ENCODE data around the gene DPYSL3.

Gene DPYSL3

DNA sequence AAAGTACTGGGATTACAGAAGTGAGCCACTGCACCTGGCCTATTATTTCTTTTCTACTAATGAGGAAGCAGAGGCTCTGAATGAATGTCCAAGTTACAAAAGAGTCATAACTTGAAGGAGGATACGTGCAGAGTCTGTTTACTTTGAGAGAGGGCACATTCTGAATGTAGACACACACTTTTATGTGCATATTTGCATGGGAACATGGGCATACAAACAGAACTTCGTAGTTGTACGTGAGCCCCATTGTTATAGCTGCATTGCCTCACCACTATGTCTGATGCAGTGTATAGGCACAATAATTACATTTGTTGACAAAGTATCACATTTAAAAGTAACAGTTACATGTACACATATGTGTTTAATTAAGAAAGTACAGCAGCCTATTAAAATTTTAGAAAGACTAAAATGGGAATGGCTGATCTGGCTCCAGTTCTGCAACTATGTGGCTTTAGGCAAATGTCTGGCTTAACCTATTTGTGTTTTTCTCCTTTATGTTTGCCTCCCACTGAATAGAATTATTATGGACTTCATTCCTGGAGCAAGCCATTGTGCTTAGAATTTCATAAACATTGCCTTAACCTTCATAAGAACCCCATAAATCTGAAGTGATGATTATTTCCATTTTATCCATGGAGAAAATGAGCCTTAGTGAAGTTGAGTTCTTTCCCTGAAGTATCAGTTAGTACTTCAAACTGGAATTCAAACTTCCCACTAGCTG lies 3.0 kb upstream of the DPYSL3 start:
- no peak for DNase-seq

DNA sequence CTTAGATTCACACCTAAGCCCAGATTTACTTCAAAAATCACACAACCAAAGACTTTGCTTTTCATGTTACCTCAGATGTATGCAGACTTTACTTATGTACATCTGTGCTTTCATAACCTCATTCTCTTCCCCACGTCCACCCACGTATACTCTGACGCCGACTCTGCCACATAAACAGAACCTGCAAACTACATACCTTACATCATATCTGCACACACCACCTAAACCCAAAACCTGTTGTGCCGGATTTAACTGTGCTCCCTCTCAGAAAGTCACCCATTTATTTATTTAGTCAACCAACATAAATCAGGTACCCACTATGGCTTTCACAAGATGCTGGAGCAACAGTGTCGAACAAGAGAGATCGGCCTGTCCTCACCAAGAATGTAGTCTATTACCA lies 1.0 kb upstream of the DPYSL3 start:
- no peak for DNase-seq

DNA sequence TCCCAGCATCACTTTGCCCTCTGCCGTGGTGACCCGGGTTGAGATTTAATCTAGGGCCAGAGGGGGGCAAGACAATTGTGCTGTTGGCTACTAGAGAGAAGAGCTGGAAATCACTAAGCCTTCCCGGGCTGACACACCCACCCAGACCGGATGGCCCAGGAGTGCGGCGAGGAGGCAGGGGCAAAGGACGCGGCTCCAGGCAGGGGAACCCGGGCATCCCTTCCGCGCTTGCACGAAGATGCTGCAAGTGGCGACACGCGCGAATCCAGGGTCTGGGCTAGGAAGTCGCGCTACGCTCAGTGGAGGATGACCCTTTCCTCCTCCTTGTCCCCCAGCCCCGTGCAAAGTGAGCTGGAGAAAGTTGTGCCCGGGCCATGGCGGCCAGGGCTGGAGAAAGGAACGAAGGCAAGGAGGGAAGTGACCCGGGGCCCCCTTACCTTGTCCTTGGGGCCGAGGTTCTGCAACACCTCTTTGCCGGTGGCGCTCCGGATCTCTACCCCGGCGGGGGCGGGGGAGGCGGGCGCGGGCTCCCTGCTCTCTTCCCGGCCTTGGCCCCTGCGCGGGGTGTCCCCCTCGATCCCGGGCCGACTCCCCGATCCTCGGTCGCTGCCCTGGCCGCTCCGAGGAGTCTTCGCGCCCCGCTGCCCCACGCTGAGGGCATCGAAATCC lies 693 bp downstream of the DPYSL3 start:
- no peak for DNase-seq

DNA sequence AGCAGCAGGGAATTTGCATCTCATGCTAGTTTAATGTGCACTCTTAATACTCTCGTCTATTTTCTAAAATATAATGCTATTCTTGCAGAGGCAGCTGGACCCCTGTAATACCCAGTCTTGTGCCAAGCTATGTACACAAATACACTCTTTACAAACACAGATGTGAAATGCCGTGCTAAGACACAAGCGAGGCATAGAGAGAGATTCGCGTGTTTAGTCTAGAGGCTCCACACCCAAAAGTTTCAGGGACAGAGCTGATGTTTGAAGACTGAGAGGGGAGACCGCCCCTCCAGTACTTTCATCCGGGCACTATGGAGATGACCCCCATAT lies 1.2 kb downstream of the DPYSL3 start:
- no peak for DNase-seq

DNA sequence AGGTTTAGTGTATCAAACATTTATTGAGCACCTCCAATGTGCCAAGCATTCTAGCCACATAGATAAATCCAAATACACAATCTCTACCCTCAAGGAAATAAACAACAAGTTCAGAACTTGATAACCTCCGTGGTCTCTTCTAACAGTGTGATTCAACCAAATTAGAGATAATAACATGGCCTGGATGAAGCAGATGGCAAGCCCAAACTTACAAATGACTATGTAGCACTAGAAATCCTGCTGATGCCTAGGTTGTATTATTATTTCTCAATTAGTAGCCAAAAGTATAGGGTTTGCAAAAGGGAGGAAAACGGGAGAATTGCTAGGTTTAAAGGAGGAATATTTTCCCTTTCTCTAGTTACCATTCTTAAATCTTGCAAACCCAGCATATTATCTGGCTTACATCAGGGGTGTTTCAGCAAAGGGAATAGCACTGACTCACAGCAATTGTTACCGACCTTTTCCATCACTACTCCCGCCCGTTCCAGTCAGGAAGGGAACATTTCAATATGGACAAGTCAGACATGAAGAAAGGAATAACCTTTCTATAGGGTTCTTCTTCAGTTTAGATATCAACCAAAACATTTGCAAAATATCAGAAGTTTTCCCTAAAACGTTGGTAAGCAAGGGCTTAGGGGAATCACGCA lies 2.3 kb downstream of the DPYSL3 start:
- no peak for DNase-seq

DNA sequence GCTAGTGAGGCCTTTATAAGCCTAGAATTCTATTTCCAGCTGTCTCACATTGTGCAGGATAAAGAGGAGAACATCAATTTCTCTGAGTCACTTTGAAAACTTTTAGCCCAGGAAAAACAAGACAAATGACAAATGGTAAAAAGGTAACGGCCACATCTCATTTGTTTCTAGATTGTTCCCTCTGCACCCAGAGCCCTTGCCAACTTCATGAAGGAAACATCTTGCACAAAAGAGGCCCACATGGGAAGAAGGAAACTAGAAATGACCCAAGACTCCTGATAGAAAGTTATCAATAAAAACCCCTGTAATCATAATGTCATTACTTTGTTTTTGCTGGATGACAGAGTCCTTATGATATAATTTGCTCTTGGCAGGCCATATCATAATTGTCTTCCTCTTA lies 5.3 kb downstream of the DPYSL3 start:
- DNase-seq = no peak

DNA sequence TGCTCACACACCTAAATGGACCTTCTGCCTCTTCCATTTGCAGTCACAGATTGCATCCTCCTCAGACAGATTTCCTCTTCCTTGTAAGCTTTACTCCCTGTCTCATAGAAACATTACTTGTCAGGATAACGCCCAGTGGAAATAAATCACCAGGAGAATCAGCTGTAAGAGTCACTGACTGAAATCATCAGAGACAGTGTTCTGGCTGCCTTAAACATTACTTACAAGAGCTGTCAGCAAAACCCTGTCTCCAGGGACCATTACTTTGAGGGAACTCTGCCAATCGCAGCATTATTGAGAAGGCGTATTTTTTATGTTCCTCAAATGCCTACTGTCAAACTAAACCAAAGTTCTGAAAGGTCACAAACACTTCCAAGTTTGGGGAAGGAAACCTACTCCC lies 5.9 kb downstream of the DPYSL3 start:
- no peak for DNase-seq

DNA sequence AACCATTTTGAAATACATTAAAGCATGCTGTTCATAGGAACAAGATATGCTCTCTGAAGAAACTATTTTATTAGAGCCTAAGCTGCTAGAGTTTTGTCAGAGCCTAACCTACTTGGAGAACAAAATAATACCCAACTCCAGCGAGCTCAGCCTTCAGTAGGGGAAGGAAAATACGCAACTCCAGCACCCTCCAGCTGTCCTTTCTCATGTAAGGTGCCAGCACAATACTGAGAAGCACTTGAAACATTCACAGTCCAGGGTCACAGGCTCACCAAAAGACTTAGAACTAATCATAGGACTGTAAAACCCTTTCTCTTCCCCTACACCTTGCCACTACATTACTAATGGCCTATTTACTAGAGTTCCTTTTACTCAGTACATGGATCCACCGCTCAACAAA lies 18.9 kb downstream of the DPYSL3 start:
- DNase-seq = no peak

DNA sequence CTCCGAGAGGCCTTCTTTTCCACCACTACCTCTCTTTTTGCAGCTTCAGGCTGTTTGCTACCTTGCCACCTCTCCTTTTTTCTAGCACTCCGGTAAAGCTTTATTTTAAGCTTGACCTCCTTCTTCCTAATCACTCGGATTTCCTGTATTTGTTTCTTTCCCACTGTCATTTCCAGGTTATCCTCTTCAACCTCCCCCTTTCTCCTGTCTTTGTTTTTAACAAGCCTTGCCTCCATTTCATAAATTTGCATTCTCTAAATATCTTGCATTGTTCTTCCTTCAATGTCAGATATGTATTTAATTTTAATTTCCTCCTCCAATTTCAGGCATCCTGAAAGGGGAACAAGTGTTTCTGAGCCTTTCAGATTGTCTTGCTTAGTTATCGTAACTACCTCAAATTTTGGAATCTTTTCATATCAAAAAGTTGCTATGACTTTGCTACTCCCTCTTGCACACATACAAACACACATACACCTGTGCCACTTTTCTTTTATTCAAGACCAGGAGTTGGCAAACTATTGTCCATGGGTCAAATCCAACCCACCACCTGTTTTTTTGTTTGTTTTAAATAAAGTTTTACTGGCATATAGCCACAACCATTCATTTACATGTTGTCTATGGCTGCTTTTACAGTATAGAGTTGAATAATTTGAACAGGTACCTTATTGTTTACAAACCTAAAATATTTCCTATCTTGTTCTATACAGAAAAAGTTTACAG lies 22.7 kb downstream of the DPYSL3 start:
- no peak for DNase-seq

DNA sequence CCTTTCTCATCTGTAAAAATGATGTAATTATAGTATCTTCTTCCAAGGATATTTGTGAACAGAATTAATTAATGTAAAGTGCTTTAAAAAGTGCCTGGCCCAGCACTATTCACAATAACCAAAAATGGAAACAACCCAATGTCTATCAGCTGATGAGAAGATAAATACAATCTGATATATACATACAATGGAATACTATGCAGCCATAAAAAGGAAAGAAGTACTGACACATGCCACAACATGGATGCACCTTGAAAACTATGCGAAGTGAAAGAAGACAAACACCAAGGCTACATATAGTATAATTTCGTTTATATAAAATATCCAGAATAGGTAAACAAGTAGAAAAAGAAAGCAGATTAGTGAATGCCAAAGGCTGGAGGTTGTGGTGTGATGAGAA lies 24.1 kb downstream of the DPYSL3 start:
- no peak for DNase-seq

DNA sequence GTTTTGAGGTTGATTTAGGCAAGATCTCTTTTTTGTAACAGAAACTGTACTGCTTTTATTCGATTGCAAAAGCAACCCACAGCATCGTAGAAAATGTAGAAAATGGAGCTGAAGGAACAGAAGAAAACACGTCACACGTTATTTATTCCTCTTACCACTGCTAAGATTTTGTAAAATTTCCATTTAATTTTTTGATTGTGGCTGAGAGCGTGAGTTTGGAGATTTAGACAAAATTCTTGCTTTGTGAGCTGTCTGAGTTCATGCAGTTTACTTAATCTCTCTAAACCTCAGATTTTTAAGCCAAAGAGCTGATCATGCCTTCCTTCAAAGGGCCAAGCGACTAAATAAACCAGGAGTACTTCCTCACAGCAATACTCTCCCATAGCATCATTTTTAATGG lies 24.8 kb downstream of the DPYSL3 start:
- no peak for DNase-seq

DNA sequence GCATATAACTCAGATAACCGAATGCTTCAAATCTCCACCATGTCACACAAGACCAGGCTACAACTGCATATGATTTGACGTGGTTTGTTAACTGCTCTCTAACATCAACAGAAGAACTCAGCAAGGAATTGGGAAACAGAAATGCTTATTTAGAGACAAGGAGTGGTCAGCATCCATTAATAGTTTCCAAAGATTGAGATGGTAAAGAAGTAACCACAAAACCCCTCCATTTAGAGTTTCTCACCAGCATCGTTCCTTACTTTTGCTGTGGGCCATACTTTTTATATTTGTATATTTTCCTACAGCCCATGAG lies 25.2 kb downstream of the DPYSL3 start:
- DNase-seq = no peak

DNA sequence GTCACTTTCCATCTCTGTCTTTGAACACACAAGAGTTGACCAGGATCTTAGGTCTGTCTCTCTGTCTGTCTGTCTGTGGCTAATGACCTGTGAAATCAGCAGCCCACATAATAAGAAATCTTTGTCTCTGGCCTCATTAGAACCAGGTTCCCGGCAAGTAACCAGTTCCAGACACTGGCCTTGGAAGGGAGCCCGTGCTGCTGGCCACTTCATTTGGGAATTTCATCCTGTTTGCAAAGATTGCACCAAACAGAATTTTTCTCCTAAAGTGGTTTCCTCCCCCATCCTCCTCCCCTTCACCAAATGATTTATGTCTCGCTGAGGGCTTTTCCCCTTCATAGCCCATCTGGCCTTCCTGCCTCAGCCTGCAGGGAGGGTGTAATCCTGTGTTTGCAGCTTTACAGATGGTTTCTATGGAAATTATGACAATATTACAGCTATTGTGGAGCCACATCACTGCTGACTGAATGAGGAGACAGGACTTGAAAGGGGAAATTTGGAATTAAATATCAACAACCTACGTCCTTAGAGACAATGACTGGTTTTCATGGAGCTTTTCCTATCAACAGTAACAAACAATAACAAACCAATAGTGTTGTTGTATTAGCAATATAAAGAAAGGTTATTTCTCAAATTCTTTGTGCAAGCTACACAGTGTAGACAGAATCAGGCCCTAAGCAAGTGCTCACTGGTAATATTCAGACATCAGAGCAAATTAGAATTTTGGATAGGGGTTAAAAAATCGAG lies 25.7 kb downstream of the DPYSL3 start:
- no peak for DNase-seq

DNA sequence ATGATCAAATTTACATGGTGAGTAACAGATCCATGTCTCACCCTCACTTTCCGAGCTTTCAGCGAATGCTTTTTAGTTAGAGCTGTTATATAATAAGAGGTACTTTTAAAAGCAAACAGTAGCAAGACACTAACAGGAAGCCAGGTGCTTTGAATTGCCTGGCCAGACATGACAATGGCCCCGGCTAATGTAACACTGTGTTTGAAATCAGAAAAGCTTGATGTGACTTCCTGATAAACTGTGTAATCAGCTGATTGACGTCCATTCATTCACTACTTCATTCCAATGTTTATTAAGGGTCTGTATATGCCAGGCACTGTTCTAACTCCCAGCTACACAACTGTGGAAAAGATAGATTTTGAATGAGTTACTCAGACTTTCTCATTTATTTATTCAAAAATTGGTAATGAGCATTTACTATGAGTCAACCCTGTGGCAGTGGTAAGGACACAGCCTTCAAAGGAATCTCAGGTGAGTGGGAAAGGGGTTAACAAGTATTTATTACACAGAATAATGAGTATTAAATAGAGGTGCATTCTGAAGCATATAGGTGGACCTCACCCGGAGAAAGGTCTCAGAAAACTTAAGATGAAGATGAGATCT lies 26.6 kb downstream of the DPYSL3 start:
- no peak for DNase-seq

DNA sequence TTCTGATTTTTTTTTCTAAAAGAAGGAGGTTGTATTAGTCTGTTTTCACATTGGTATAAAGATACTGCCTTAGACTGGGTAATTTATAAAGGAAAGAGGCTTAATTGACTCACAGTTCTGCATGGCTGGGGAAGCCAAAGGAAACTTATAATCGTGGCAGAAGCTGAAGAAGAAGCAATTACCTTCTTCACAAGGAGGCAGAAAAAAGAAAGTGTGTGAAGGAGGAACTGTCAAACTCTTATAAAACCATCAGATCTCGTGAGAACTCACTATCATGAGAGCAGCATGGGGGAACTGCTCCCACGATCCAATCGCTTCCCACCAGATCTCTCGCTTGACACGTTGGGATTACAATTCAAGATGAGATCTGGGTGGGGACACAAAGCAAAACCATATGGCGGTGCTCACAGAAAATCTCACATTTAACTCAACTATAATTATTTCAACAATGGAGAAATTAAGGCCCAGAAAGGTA lies 27.1 kb downstream of the DPYSL3 start:
- DNase-seq = no peak

DNA sequence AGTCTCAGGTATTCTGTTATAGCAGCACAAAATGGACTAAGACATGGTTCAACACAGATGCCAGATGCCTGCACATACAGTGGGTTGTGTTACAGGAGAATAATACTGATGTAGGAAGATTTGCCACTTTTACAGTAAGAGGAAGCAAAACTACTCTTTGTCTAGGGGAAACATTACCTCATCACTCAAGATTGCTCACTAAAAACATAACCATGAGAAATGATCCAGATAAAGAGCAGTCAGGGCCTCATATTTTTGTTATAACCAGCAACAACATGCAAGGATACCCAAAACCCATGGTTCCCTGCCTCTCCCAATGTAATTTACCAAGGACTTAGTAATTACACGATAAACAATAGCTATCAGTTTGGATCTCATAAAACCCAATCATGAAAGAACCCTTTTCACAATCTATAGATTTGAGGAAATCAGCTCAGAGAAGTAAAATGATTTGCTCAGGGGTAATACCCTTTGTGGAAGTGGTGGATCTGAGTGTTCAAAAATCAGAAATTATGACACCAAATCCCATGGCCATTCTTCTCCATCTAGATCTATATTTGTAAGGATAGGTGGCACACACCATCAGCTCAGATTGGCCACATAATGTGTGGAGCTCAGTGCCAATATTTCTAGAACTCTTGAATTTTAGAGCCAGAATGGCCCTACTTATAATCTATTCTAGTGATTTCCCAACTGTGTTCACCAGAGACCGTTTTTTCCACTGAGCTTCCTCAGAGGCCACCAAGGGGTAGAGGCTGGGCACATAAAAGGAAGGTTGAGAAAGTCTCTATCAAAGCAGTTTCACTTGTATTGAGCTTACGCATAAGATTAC lies 27.8 kb downstream of the DPYSL3 start:
- no peak for DNase-seq

DNA sequence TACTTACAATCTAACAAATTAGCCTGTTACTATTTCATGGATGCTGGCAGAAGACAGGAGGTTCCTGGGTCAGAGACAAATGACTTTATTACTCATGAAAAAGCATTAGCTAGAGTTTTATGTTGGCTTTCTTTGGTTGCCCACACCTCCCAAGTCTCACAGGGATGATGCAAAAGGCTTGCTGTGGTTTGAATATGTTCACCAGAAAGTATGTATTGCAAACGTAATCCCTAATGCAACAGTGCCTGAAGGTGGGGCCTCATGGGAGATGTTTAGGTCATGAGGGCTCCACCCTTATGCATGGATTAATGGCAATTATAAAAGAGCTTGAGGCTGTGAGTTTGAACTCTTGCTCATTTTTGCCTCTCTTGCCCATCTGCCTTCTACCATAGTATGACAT lies 28.5 kb downstream of the DPYSL3 start:
- DNase-seq = no peak

DNA sequence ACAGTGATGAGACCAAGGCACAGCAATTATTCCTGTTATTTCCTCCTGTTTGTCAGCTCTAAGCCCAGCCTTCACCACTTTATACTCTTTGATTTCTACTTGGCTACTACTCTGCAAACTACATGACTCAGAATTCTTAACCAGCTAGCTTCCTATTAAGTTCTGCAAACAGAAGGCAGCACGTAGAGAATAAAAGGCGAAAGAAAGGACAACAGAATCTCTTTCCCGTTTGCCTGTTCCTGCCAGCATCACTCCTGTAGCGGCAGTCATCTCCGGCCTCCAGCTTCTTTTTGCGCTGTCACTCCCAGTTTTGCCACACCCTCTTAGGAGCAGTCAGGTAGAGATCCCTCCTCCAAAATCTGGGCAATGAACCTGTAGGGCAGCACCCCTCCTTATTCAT lies 29.9 kb downstream of the DPYSL3 start:
- no peak for DNase-seq

DNA sequence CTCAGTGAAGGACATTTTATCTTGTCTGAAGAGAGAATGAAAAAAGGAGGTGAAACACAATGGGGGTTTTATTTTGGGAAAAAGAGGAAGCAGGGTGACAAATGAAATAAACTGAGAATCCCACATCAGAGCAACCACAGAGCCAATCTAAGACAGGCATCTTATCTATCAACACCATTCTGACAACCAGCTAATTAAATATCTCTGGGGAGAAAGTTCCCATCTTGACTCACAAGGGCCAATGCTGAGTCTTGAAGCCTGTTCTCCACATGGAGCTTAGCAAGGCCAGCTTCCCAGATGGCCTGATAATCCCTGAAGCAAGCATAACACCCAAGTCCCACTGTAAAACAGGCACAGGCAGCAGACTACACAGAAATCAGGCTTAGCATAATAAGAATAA lies 30.4 kb downstream of the DPYSL3 start:
- no peak for DNase-seq

DNA sequence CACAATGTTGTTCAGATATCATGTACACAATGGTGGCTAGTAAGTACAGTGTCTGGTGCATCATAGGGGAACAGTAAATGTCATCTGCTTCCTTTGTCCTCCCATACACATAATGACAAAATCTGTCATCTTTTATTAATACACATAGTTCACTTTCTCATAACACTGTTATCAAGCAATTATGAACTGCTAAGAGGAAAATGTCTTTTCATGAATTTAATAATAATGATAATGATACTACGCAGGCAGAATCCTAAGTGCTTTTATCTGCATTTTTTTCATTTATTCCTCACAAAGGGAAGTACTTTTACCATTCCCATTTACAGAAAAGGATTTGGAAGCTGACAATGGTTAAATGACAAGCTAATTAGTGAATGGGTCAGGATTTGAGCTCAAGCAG lies 35.7 kb downstream of the DPYSL3 start:
- no peak for DNase-seq

DNA sequence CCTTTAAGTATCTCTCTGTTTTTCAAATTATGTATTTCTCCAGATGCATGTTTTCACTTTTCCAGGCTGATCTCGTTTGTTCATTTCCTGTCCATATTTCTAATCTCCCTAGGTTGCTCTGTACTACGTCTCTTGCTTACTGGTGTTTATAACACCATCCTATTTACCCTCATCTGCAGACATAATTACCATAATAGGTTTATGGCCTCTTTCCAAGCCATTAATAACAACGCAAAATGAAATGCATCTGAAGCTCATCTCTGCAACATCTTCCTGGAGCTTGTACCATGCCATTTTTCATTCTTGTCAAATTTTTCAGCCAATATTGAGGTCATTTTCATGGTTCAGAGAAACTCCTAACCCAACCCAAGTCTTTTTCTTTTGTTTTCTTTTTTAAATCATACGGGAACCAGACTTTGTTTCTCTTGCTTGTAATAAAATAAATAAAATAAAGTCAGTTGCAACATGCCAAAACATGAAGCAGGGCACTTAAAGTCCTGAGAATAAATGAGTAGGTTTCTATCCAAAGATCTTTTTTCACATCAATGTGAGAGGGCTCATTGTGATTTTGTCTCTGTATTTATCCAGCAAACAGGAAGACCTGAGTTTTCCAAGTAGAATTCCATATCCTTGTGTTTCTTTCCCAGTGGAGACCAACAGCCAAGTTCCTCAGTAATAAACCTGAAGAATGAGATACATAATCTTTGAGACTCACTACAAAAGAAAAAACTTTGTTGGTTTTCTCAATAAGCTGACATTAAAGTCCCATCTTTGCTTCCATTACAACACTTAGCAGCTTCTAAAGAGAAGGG lies 37.0 kb downstream of the DPYSL3 start:
- DNase-seq = no peak
